ENCODE data around the gene NSMF.

DNA sequence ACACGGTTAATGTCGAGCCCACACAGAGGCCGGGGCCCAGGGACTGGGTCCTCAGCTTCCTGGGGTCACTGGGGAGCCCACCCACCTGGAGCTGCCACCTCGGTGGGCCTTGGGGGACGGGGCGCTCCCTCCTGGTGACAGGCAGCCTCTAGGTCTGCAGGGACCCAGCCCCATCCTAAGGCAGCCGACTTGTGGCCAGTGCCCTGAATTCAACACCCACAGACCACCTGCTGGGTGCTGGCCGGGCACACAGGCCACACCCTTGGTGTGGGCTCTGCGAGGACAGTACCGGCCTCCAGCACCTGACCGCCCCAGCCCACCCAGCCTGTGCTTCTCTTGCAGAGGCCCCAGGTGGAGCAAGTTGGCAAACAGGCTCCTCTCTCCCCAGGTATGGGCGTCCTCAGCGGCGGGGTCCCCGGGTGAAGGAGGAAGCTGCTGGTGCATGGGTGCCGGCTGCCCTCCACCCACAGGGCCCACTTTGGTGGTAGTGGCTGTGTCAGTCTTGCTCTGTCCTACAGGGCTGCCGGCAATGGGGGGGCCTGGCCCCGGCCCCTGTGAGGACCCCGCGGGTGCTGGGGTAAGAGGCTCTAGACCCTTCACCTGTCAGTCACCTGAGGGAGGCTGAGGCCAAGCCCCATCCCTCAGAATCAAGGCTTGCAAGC, 26.3 kb downstream of the NSMF start:
- TF ChIP-seq, protein P1, sequence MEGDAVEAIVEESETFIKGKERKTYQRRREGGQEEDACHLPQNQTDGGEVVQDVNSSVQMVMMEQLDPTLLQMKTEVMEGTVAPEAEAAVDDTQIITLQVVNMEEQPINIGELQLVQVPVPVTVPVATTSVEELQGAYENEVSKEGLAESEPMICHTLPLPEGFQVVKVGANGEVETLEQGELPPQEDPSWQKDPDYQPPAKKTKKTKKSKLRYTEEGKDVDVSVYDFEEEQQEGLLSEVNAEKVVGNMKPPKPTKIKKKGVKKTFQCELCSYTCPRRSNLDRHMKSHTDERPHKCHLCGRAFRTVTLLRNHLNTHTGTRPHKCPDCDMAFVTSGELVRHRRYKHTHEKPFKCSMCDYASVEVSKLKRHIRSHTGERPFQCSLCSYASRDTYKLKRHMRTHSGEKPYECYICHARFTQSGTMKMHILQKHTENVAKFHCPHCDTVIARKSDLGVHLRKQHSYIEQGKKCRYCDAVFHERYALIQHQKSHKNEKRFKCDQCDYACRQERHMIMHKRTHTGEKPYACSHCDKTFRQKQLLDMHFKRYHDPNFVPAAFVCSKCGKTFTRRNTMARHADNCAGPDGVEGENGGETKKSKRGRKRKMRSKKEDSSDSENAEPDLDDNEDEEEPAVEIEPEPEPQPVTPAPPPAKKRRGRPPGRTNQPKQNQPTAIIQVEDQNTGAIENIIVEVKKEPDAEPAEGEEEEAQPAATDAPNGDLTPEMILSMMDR (optimal IDR thresholded peaks at IDR 0.05 in 1 of 3, IDR thresholded peaks at IDR 0.05 in 1 of 3, conservative IDR thresholded peaks at IDR 0.05 in 1 of 3; ENCODE audit: extremely low read depth in 1 of 3, insufficient read depth in 2 of 3, low read length in 3 of 3): no peak
- no peak for TF ChIP-seq EZH2 (IDR thresholded peaks at IDR 0.05; ENCODE audit: low read length)

Measured in keratinocyte (primary cell).